CD4-positive, alpha-beta memory T cell (primary cell): ENCODE data around the gene C6orf136. TPM values are rescaled to one million over a fixed set of nuclear protein-coding genes. Genes with fewer than 3 reads are reported as not detected.

ENCODE experiments used
- CTCF ChIA-PET: fragments of 350-600 bp; sonication (Branson Sonifier 250); formaldehyde crosslinking; loops from one replicate; lab custom pipeline; 2021; ENCODE audit warnings: inconsistent platforms; ENCODE audit not compliant: partially characterized antibody; lab: Charles Lee
- POLR2A ChIA-PET: fragments of 350-600 bp; sonication (Branson Sonifier 250); formaldehyde crosslinking; loops from one replicate; lab custom pipeline; 2021; ENCODE audit not compliant: partially characterized antibody; lab: Charles Lee
- DNase-seq, 5 donors: peaks; one replicate each; pipeline versions ENCODE4 v3.0.0 to v3.0.0-alpha.2; 2020 to 2022; ENCODE audit warnings: mixed read lengths in 1 of 5
- H3K27ac ChIP-seq: one replicate; pipeline ENCODE4 v1.7.0; 2013; ENCODE audit warnings: low read depth, low read length
- H3K27me3 ChIP-seq: 2 replicates; pipeline ENCODE4 v1.7.0; 2013; ENCODE audit warnings: mild to moderate bottlenecking, low read length, moderate library complexity; ENCODE audit not compliant: insufficient read depth
- H3K36me3 ChIP-seq: 2 replicates; pipeline ENCODE4 v1.7.0; 2013; ENCODE audit warnings: mild to moderate bottlenecking, low read length, moderate library complexity; ENCODE audit not compliant: insufficient read depth
- H3K4me1 ChIP-seq: 2 replicates; pipeline ENCODE4 v1.7.0; 2013; ENCODE audit warnings: mild to moderate bottlenecking, low read length, moderate library complexity; ENCODE audit not compliant: insufficient read depth
- H3K4me3 ChIP-seq, 2 donors: one replicate each; pipeline ENCODE4 v1.7.0; 2013; ENCODE audit warnings: low read length in 2 of 2, mild to moderate bottlenecking in 1 of 2
- H3K9me3 ChIP-seq, 2 donors: one replicate each; pipeline ENCODE4 v1.7.0; 2013; ENCODE audit warnings: low read length in 2 of 2, control low read depth in 1 of 2; ENCODE audit not compliant: control insufficient read depth in 1 of 2
- H3K27ac Mint-ChIP-seq, 7 donors: one replicate each; pipeline ENCODE4 v1.8.0; 2020 to 2021; ENCODE audit warnings: mixed read lengths in 7 of 7, mild to moderate bottlenecking in 6 of 7, inconsistent platforms in 3 of 7, moderate library complexity in 3 of 7
- H3K27me3 Mint-ChIP-seq, 2 donors: one replicate each; pipeline ENCODE4 v1.8.0; 2020 to 2021; ENCODE audit warnings: mixed read lengths in 2 of 2
- H3K36me3 Mint-ChIP-seq, 2 donors: one replicate each; pipeline ENCODE4 v1.8.0; 2020 to 2021; ENCODE audit warnings: mixed read lengths in 2 of 2, inconsistent platforms in 1 of 2, mild to moderate bottlenecking in 1 of 2
- H3K4me1 Mint-ChIP-seq, 4 donors: one replicate each; pipeline ENCODE4 v1.8.0; 2020 to 2021; ENCODE audit warnings: mixed read lengths in 4 of 4, mild to moderate bottlenecking in 1 of 4
- H3K4me3 Mint-ChIP-seq, 8 donors: one replicate each; pipeline ENCODE4 v1.8.0; 2020 to 2021; ENCODE audit warnings: mixed read lengths in 8 of 8, mild to moderate bottlenecking in 7 of 8, moderate library complexity in 6 of 8, inconsistent platforms in 3 of 8
- H3K9me3 Mint-ChIP-seq, 8 donors: one replicate each; pipeline ENCODE4 v1.8.0; 2020 to 2021; ENCODE audit warnings: mixed read lengths in 8 of 8, mild to moderate bottlenecking in 5 of 8, inconsistent platforms in 3 of 8, moderate library complexity in 1 of 8
- intact Hi-C: fragments of 100-400 bp; cut with micrococcal nuclease; formaldehyde crosslinking; loops from one replicate; pipeline ENCODE4 v1.15.1; 2023
- polyA plus RNA-seq, 2 donors: library from polyadenylated mRNA; unstranded; fragments of 300-500 nt; fragmentation: Illumina TruSeq; gene quantifications; one replicate each; pipeline ENCODE4 v1.2.3, GENCODE V29; 2021
- total RNA-seq, 2 experiments: library from RNA; stranded (reverse); gene quantifications; one replicate each; pipeline ENCODE4 v1.2.3, GENCODE V29; 2021

C6orf136 gene
- total and polyA plus RNA-seq, 4 experiments from 2014 or later: 6.2 to 35.0 (median 22.7) TPM

- ChIA-PET POLR2A (interaction anchor here (0.6 to 5.0 kb wide), 21 partner anchors 14 to 161 kb away, joined by 3 to 132 read pairs (median 8); partner anchors contain the start of genes ABCF1, ATAT1, C6orf136 and DHX16), CTCF (interaction anchor here (0.8 to 4.8 kb wide), 9 partner anchors 7 to 210 kb away, joined by 3 to 34 read pairs (median 22); no protein-coding TSS in a partner anchor)
- Mint-ChIP-seq H3K4me1 (peaks cover 47 to 82% (median 59%) of the 10 kb centered on the region in 4 donors), H3K4me3 (peak overlapping the region in 2 of 8 donors; percentile 2 to 17), H3K9me3 (peaks cover 0 to 16% (median 1%) of the 10 kb centered on the region in 8 donors), H3K27ac (peak overlapping the region; percentile 77 to 100 (median 85)), H3K27me3 (peaks cover 0 to 1% of the 10 kb centered on the region in 2 donors), H3K36me3 (peaks cover 45 to 58% of the 10 kb centered on the region in 2 donors)
- H3K27ac ChIP-seq: peak overlapping the region; percentile 32
- H3K36me3 ChIP-seq: peaks cover 37% of the 10 kb centered on the region
- no peaks in the 10 kb centered on the region for H3K9me3 ChIP-seq
- no peak overlapping the region for H3K4me3 ChIP-seq
- no peak for DNase-seq
- H3K4me1 ChIP-seq: peaks cover 67% of the 10 kb centered on the region
- H3K27me3 ChIP-seq: no peaks in the 10 kb centered on the region
- intact Hi-C loops: no loop called here
Measured at GRCh38 chr6:30612213-30612612, 34.7 kb upstream of the C6orf136 start.

GRCh38 chr6:30612687-30613248 is 34.2 kb upstream of the C6orf136 start:
- no peaks in the 10 kb centered on the region for H3K9me3 ChIP-seq
- ChIA-PET CTCF (interaction anchor here (0.6 to 4.8 kb wide), 17 partner anchors 8 to 1005 kb away, joined by 3 to 34 read pairs (median 4); partner anchors contain the start of genes DHX16 and MDC1), POLR2A (interaction anchor here (0.6 to 5.0 kb wide), 35 partner anchors 8 to 162 kb away, joined by 3 to 132 read pairs (median 5); partner anchors contain the start of genes ABCF1, ATAT1, C6orf136 and DHX16)
- H3K4me1 ChIP-seq: peaks cover 63% of the 10 kb centered on the region
- Mint-ChIP-seq H3K9me3 (peaks cover 0 to 19% (median 2%) of the 10 kb centered on the region in 8 donors), H3K27ac (peak overlapping the region; percentile 69 to 100 (median 86)), H3K36me3 (peaks cover 40 to 57% of the 10 kb centered on the region in 2 donors), H3K4me1 (peaks cover 44 to 82% (median 55%) of the 10 kb centered on the region in 4 donors), H3K4me3 (peak overlapping the region in 3 of 8 donors; percentile 6 to 100 (median 8)), H3K27me3 (peaks cover 0 to 1% of the 10 kb centered on the region in 2 donors)
- peaks cover 31% of the 10 kb centered on the region for H3K36me3 ChIP-seq
- DNase-seq: no peak
- H3K27ac ChIP-seq: peak overlapping the region; percentile 94
- H3K4me3 ChIP-seq: no peak overlapping the region
- intact Hi-C loops: no loop called here
- H3K27me3 ChIP-seq: no peaks in the 10 kb centered on the region

- Mint-ChIP-seq H3K4me3 (peak overlapping the region in 7 of 8 donors; percentile 32 to 100 (median 99)), H3K4me1 (peaks cover 46 to 85% (median 58%) of the 10 kb centered on the region in 4 donors), H3K27me3 (peaks cover 0 to 1% of the 10 kb centered on the region in 2 donors), H3K36me3 (peaks cover 40 to 56% of the 10 kb centered on the region in 2 donors), H3K9me3 (peaks cover 0 to 19% (median 2%) of the 10 kb centered on the region in 8 donors), H3K27ac (peak overlapping the region; percentile 86 to 100 (median 100))
- H3K36me3 ChIP-seq: peaks cover 26% of the 10 kb centered on the region
- H3K27me3 ChIP-seq: no peaks in the 10 kb centered on the region
- peak overlapping the region; percentile 94 for H3K27ac ChIP-seq
- no peak for DNase-seq
- no peak overlapping the region for H3K4me3 ChIP-seq
- H3K9me3 ChIP-seq: no peaks in the 10 kb centered on the region
- ChIA-PET CTCF (interaction anchor here (0.6 to 4.8 kb wide), 17 partner anchors 9 to 1004 kb away, joined by 3 to 34 read pairs (median 4); partner anchors contain the start of genes DHX16 and MDC1), POLR2A (interaction anchor here (0.6 to 5.0 kb wide), 39 partner anchors 9 to 301 kb away, joined by 3 to 132 read pairs (median 5); partner anchors contain the start of genes ABCF1, ATAT1, C6orf136 and DHX16)
- intact Hi-C loops: no loop called here
- peaks cover 66% of the 10 kb centered on the region for H3K4me1 ChIP-seq
Measured at GRCh38 chr6:30613251-30614043, 33.5 kb upstream of the C6orf136 start.

- no peaks in the 10 kb centered on the region for H3K9me3 ChIP-seq
- H3K27ac ChIP-seq: peak overlapping the region; percentile 94
- no peak for DNase-seq
- H3K36me3 ChIP-seq: peaks cover 18% of the 10 kb centered on the region
- H3K27me3 Mint-ChIP-seq: peaks cover 0 to 1% of the 10 kb centered on the region in 2 donors
- POLR2A ChIA-PET: interaction anchor here (0.6 to 5.0 kb wide), 56 partner anchors 9 to 968 kb away, joined by 3 to 132 read pairs (median 7); partner anchors contain the start of genes ABCF1, ATAT1, C6orf136 and DDX39B
- CTCF ChIA-PET: interaction anchor here (1.0 to 4.8 kb wide), 18 partner anchors 9 to 161 kb away, joined by 3 to 34 read pairs (median 5); partner anchors contain the start of genes ABCF1, DHX16 and MDC1
- no peaks in the 10 kb centered on the region for H3K27me3 ChIP-seq
- H3K36me3 Mint-ChIP-seq: peaks cover 35 to 51% of the 10 kb centered on the region in 2 donors
- intact Hi-C loops: no loop called here
- H3K4me1 Mint-ChIP-seq: peaks cover 42 to 85% (median 58%) of the 10 kb centered on the region in 4 donors
- H3K4me3 Mint-ChIP-seq: peak overlapping the region; percentile 97 to 100 (median 100)
- peaks cover 66% of the 10 kb centered on the region for H3K4me1 ChIP-seq
- H3K9me3 Mint-ChIP-seq: peaks cover 0 to 19% (median 2%) of the 10 kb centered on the region in 8 donors
- H3K27ac Mint-ChIP-seq: peak overlapping the region; percentile 100
- H3K4me3 ChIP-seq: peak overlapping the region; percentile 26 to 94
Measured at GRCh38 chr6:30614044-30614842, 32.7 kb upstream of the C6orf136 start.

- H3K9me3 Mint-ChIP-seq: peaks cover 0 to 19% (median 2%) of the 10 kb centered on the region in 8 donors
- H3K36me3 Mint-ChIP-seq: peaks cover 35 to 50% of the 10 kb centered on the region in 2 donors
Measured at GRCh38 chr6:30614843-30615218, 32.1 kb upstream of the C6orf136 start.

More at GRCh38 chr6:30614843-30615218, 32.1 kb upstream of the C6orf136 start:
- intact Hi-C loops: loop anchor here (5.0 kb wide), 1 partner anchor 548 kb away; the partner anchor contains the start of gene PPP1R11
- CTCF ChIA-PET: interaction anchor here (1.0 to 4.8 kb wide), 14 partner anchors 9 to 161 kb away, joined by 3 to 34 read pairs (median 6); partner anchors contain the start of gene ABCF1
- POLR2A ChIA-PET: interaction anchor here (0.6 to 5.0 kb wide), 50 partner anchors 10 to 967 kb away, joined by 3 to 132 read pairs (median 8); partner anchors contain the start of genes ABCF1, ATAT1, C6orf136 and DDX39B
- Histone ChIP-seq H3K9me3 (no peaks in the 10 kb centered on the region), H3K4me1 (peaks cover 65% of the 10 kb centered on the region), H3K4me3 (peak overlapping the region; percentile 91 to 94), H3K27me3 (no peaks in the 10 kb centered on the region), H3K27ac (peak overlapping the region; percentile 94), H3K36me3 (peaks cover 20% of the 10 kb centered on the region)
- peaks cover 36 to 83% (median 55%) of the 10 kb centered on the region in 4 donors for H3K4me1 Mint-ChIP-seq
- H3K27me3 Mint-ChIP-seq: peaks cover 0 to 1% of the 10 kb centered on the region in 2 donors
- peak; percentile 89 to 96 (median 94) for DNase-seq
- H3K4me3 Mint-ChIP-seq: peak overlapping the region; percentile 97 to 100 (median 100)
- H3K27ac Mint-ChIP-seq: peak overlapping the region; percentile 100
